ENCODE measurements around the gene SLC6A3.

DNA sequence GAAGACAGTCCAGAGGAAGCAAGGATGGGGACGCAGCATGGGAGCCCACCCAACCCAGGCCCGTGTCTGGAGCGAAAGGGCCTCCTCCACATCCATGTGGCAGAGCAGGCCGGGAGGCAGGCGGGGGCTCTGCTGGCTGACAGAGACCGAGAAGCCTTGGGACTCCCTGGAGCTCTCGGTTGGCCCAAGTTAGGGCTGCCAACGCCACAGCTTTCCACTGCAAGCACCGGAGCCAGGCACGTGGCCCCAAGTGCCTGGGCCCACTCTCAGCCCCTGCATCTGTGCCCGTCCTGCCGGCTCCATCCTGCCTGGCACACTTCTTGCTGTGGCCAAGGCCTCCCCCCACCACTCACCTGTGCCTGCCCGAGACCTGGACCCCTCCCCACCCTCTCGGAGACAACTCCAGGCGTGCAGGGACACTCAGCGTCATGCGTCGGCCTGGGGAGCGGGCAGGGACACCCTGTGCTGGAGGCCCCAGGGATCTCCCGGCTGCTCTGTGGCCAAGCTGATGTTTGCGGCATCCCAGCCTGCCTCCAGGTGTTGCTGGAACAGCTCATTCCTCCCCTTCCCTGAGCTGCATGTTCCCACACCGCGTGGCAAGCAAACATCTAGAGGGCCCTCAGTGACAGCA is 31.5 kb downstream of the SLC6A3 start:
- TF ChIP-seq, protein P1, sequence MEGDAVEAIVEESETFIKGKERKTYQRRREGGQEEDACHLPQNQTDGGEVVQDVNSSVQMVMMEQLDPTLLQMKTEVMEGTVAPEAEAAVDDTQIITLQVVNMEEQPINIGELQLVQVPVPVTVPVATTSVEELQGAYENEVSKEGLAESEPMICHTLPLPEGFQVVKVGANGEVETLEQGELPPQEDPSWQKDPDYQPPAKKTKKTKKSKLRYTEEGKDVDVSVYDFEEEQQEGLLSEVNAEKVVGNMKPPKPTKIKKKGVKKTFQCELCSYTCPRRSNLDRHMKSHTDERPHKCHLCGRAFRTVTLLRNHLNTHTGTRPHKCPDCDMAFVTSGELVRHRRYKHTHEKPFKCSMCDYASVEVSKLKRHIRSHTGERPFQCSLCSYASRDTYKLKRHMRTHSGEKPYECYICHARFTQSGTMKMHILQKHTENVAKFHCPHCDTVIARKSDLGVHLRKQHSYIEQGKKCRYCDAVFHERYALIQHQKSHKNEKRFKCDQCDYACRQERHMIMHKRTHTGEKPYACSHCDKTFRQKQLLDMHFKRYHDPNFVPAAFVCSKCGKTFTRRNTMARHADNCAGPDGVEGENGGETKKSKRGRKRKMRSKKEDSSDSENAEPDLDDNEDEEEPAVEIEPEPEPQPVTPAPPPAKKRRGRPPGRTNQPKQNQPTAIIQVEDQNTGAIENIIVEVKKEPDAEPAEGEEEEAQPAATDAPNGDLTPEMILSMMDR (IDR thresholded peaks at IDR 0.05), result no peak
- no peak for TF ChIP-seq POLR2AphosphoS5 (IDR thresholded peaks at IDR 0.05; ENCODE audit: low read depth, low read length)
- TF ChIP-seq SIN3A (IDR thresholded peaks at IDR 0.05; ENCODE audit: borderline replicate concordance, insufficient read depth, low read depth, low read length), result no peak
- TF ChIP-seq, protein P2, sequence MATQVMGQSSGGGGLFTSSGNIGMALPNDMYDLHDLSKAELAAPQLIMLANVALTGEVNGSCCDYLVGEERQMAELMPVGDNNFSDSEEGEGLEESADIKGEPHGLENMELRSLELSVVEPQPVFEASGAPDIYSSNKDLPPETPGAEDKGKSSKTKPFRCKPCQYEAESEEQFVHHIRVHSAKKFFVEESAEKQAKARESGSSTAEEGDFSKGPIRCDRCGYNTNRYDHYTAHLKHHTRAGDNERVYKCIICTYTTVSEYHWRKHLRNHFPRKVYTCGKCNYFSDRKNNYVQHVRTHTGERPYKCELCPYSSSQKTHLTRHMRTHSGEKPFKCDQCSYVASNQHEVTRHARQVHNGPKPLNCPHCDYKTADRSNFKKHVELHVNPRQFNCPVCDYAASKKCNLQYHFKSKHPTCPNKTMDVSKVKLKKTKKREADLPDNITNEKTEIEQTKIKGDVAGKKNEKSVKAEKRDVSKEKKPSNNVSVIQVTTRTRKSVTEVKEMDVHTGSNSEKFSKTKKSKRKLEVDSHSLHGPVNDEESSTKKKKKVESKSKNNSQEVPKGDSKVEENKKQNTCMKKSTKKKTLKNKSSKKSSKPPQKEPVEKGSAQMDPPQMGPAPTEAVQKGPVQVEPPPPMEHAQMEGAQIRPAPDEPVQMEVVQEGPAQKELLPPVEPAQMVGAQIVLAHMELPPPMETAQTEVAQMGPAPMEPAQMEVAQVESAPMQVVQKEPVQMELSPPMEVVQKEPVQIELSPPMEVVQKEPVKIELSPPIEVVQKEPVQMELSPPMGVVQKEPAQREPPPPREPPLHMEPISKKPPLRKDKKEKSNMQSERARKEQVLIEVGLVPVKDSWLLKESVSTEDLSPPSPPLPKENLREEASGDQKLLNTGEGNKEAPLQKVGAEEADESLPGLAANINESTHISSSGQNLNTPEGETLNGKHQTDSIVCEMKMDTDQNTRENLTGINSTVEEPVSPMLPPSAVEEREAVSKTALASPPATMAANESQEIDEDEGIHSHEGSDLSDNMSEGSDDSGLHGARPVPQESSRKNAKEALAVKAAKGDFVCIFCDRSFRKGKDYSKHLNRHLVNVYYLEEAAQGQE (IDR thresholded peaks at IDR 0.05; ENCODE audit: insufficient read depth in 1 of 2, low read depth in 2 of 2, low read length in 1 of 2), result no peak

Data from Panc1 (cell line).